Fibroblast of peridontal ligament (primary cell): ENCODE results near the gene PCBD2.
A peak's percentile ranks its signal among the peaks of the same experiment; 100 is the strongest.
"Not testable (repeated sequence)": the region's sequence is repeated elsewhere in the genome, so short reads cannot be mapped to it uniquely, and the experiment has no call there.

Source experiments
- DNase-seq: peaks from one replicate; pipeline ENCODE4 v3.0.0-alpha.2; 2010; ENCODE audit errors: extremely low read depth

Gene PCBD2

GRCh38 chr5:134904610-134905245, at the start of gene PCBD2:
Gene PCBD2 (plus strand): TSS chr5:134905131. CDS start chr5:134905140, 9 bp downstream.
- DNase-seq, result peak; percentile 78

- not testable (repeated sequence) for DNase-seq
These were observed 48.5 kb upstream of the PCBD2 start for GRCh38 chr5:134856465-134856864.

- DNase-seq, result no peak
These were observed 47.5 kb upstream of the PCBD2 start for GRCh38 chr5:134857401-134857800.

- DNase-seq, result no peak
These were observed 40.2 kb upstream of the PCBD2 start for GRCh38 chr5:134864707-134865106.

DNA sequence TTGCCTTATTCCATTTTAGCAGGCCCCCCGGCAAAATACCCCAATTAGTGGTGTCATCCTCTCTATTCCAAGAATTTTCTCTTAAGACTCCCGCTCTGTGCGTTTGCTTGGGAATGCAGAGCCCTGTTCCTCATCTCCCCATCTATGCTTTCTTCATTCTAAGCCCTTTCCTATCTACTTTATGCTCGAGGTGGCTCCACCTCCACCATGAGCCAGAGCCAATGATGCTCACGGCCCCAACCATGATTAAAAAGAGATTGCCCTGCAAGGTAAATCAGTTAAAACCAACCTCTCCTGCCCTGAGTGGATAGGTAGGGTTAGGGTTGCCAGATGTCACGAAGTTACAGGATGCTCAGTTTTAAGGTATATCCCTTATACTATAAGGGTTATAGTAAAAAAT, 31.4 kb upstream of the PCBD2 start:
- no peak for DNase-seq

DNA sequence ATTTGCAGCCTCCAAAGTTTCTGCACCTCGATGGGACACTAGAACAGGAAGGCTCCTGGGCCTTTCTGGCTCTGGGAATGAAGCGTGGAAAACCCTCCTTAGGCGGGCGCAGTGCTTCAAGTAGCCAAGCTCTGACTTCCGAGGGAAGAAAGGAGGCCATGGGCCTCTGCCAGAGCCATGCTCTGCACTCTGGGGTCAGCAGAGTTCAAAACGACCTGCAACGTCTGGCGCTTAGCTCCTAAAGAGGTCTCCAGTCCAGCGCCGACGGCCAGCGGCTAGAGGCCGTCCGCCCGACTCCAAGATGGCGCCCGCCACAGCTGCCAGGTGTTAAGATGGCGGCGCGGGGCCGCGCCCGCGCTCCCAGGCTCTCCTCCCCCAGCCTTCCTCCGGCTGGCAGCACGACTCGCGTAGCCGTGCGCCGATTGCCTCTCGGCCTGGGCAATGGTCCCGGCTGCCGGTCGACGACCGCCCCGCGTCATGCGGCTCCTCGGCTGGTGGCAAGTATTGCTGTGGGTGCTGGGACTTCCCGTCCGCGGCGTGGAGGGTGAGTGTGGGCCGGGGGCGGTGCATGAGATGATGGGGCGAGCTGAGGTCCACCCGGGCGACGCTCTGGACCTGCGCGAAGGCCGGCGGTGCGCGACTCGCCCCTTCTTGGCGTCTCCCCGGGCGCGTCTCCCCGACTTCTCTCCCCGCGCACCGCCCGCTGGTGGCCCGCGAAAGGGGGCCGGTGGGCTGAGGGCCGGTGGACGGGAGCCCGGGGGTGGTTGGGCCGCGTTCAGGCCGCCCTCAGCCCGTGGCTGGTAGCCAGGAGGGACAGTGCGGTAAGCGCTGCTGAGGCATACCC, 30.7 kb upstream of the PCBD2 start, which contains the start of gene TXNDC15:
TSS of gene TXNDC15 (plus strand) at position 385 of the 844 bp plus-strand sequence. CDS start at position 442, 57 bp downstream.
- peak; percentile 85 for DNase-seq

DNA sequence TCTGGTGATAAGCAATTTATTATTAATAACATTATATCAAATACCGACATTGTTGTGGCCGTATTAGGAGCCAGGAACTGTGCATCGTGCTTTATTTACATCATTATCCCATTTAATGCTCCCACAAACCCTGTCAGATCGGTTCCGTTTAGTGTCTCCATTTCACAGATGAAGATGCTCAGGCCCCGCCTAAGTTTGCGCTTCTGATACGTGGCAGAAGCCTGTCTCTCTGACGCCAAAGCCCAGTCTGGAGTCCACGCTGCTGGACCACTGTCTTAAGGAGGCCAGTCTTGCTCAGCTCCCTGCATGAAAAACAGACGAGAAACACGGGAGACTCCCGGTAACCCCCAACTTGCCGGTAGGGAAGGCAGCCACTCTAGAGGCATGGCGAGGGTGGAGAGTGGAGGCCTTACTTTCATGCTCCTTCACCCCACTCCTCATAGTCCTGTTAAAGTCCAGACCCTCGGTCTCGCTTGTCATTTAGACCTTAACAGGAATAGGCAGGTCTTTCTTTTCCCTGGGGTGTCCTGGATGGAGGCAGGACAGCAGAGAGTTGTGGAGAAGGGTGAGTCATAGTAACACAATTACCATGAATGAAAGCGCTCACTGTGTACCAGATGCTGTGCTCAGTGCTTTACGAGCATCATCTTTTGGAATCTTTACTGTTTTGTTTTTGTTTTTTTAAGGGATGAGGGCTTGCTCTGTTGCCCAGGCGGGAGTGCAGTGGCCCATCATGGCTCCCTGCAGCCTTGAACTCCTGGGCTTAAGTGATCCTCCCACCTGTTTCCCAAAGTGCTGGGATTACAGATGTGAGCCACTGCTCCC, 29.9 kb upstream of the PCBD2 start:
- peak; percentile 89 for DNase-seq

GRCh38 chr5:134877159-134877558, 27.8 kb upstream of the PCBD2 start:
- DNase-seq, result no peak

DNA sequence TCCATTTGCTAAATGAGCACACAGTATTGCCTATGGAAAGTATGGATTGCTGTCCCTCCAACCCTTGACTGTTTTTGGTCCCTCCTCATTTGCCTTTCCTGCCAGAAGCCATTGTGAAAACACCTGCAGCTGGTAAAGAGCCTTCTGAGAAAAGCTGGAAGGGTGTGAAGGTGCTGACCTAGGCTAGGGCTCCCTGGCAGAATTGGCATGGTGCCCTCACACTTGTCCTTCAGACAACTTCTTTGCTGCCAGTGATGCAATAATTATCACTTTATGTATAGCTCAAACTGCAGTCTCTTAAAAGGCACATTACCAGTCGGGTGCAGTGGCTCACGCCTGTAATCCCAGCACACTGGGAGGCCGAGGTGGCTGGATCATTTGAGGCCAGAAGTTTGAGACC, 26.5 kb upstream of the PCBD2 start:
- DNase-seq, result no peak

DNA sequence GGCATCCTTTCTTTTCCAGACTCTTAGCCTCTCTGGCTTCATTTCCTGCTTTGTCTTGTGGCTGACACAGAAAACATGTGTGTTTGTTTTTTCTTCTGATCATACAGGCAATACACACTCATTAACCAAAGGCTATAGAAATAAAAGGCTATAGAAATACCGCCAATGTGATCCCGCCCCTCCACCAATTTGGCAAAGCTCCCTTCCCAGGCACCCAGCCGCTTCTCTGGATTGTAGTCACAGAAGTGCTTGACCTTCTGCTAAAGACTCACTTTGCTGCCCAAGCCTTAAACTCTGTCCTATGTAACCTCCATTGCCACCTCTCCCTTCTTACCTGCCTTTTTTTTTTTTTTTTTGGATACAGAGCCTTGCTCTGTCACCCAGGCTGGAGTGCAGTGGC, 25.5 kb upstream of the PCBD2 start:
- DNase-seq, result no peak

DNA sequence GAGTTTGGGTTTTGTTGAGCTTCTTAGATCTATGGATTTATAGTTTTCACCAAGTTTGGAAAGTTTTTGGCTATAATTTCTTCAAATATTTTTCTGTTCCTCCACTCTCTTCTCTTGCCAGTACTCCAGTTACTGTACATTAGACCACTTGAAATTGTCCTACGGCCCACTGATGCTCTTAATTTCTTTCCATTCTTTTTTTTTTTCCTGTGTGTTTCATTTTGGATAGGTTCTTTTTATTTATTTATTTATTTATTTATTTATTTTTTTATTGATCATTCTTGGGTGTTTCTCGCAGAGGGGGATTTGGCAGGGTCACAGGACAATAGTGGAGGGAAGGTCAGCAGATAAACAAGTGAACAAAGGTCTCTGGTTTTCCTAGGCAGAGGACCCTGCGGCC, 24.0 kb upstream of the PCBD2 start:
- DNase-seq, result not testable (repeated sequence)

DNA sequence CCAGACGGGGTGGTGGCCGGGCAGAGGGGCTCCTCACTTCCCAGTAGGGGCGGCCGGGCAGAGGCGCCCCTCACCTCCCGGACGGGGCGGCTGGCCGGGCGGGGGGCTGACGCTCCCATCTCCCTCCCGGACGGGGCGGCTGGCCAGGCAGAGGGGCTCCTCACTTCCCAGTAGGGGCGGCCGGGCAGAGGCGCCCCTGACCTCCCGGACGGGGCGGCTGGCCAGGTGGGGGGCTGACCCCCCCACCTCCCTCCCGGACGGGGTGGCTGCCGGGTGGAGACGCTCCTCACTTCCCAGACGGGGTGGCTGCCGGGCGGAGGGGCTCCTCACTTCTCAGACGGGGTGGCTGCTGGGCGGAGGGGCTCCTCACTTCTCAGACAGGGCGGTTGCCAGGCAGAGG, 23.2 kb upstream of the PCBD2 start:
- DNase-seq, result not testable (repeated sequence)

GRCh38 chr5:134887593-134888159, 17.3 kb upstream of the PCBD2 start:
- DNase-seq, result no peak

- no peak for DNase-seq
These were observed 15.6 kb upstream of the PCBD2 start for GRCh38 chr5:134889335-134889734.

DNA sequence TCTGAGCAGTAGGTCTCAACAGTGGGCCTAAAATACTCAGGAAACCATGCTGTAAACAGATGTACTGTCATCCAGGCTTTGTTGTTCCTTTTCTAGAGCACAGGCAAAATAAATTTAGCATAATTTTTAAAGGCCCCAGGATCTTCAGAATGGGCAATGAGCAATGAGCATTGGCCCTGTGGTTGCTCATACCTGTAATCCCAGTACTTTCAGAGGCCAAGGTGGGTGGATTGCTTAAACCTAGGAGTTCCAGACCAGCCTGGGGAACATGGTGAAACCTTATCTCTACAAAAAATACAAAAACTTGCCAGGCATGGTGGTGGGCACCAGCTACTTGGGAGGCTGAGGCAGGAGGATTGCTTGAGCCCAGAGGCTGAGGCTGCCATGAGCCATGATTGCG, 13.5 kb upstream of the PCBD2 start:
- DNase-seq, result no peak

GRCh38 chr5:134892282-134892681, 12.6 kb upstream of the PCBD2 start:
- no peak for DNase-seq

DNA sequence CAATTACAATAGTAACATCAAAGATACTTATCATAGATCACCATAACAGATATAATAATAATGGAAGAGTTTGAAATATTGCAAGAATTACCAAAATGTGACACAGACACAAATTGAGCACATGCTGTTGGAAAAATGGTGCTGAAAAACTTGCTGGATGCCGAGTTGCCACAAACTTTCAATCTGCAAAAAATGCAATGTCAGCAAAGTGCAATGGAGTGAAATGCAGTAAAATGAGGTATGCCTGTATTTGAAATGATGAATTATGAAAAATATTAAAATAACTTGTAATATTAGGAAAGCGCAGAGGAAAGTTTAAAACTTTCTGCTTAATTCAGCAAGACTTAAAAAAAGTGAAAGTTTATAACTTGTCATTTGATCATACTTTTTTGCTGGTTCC, 12.0 kb upstream of the PCBD2 start:
- DNase-seq, result no peak

- no peak for DNase-seq
These were observed 11.0 kb upstream of the PCBD2 start for GRCh38 chr5:134893748-134894505.

DNA sequence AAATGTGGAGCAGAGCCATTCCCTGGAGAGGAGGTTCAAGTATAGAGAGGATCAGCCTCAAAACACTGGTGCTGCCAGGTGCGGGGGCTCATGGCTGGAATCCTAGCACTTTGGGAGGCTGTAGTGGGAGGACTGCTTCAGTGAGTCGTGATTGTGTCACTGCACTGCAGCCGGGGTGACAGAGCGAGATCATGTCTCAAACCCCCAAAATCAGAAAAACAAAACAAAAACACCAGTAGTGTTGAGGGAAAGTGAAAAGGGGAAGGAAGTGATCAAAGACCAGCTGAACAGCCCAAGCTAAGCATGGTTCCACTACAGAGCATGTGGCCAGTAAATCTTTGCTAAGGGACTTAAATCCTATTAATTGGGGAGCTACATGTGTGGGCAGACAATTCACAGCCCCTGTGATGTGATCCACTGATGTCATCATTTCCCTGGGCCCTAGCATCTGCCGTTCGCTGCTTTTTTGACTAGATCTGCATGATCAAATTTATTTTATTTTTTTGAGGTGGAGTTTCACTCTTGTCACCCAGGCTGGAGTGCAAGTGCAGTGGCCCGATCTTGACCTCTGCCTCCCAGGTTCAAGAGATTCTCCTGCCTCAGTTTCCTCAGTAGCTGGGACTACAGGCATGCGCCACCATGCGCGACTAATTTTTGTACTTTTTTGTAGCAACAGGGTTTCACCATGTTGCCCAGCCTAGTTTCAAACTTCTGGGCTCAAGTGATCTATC, 2.7 kb upstream of the PCBD2 start:
- no peak for DNase-seq

GRCh38 chr5:134905246-134905996, 490 bp downstream of the PCBD2 start:
- peak; percentile 83 for DNase-seq
